ENCODE data around the gene REEP1.

REEP1 gene

DNA sequence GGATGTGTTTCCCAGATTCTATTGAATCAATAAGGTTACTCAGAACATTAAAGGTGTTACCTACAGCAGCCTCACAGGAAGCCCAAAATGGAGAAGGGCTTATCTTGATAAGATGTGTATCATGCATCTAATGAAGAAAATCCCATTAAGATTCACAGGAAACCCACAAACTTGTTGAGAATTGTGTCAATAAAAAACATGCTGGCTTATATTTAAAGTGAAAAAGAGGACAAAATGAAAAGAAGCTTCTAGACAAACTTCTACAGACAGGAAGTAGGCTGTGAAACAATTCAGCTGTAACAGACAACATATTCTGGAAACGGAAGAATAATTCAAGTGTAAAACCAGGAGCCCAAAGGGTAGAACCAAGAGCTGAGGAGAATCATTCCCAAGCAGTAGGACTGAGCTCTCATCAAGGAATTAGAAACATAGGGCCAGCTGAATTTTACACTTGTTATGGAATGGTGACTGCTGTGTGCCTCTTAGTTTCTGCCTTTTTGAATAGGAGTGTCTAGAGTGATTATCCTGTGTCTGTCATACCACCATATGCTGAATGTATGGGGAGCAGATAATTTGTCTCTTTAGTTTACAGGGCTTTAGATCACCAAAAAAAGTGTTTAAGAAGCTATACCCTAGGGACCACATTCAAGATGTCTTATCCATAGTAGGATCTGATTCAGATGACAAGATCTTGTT lies 151.8 kb downstream of the REEP1 start:
- no peak for DNase-seq (ENCODE audit: extremely low spot score)
- CTCF ChIA-PET: no interaction called here
- no peak for TF ChIP-seq ARNT (IDR thresholded peaks at IDR 0.05)
- TF ChIP-seq BHLHE40 (IDR thresholded peaks at IDR 0.05; ENCODE audit: borderline replicate concordance): no peak
- no peak for TF ChIP-seq ELF4 (IDR thresholded peaks at IDR 0.05)
- TF ChIP-seq, protein P1, sequence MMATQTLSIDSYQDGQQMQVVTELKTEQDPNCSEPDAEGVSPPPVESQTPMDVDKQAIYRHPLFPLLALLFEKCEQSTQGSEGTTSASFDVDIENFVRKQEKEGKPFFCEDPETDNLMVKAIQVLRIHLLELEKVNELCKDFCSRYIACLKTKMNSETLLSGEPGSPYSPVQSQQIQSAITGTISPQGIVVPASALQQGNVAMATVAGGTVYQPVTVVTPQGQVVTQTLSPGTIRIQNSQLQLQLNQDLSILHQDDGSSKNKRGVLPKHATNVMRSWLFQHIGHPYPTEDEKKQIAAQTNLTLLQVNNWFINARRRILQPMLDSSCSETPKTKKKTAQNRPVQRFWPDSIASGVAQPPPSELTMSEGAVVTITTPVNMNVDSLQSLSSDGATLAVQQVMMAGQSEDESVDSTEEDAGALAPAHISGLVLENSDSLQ (IDR thresholded peaks at IDR 0.05): no peak
- no peak for TF ChIP-seq FOXA1 (IDR thresholded peaks at IDR 0.05)
- no peak for TF ChIP-seq CTBP1 (IDR thresholded peaks at IDR 0.05; ENCODE audit: borderline replicate concordance)
- no peak for TF ChIP-seq FOXK2 (IDR thresholded peaks at IDR 0.05)
- no peak for TF ChIP-seq NFRKB (IDR thresholded peaks at IDR 0.05)
- TF ChIP-seq TARDBP (IDR thresholded peaks at IDR 0.05): no peak
- TF ChIP-seq FOXM1 (IDR thresholded peaks at IDR 0.05; ENCODE audit: borderline replicate concordance): no peak
- no peak for TF ChIP-seq HDGF (IDR thresholded peaks at IDR 0.05; ENCODE audit: borderline replicate concordance)
- no peak for TF ChIP-seq ZNF384 (IDR thresholded peaks at IDR 0.05)
- TF ChIP-seq L3MBTL2 (conservative IDR thresholded peaks at IDR 0.05): no peak
- no peak for TF ChIP-seq SUZ12 (IDR thresholded peaks at IDR 0.05)
- TF ChIP-seq SP1 (IDR thresholded peaks at IDR 0.05): no peak
- no peak for TF ChIP-seq LEF1 (IDR thresholded peaks at IDR 0.05; ENCODE audit: borderline replicate concordance)
- POLR2A ChIA-PET: interaction anchor here (2.3 to 4.9 kb wide), 2 partner anchors 9 to 14 kb away, joined by 5 to 40 read pairs; partner anchors contain the start of genes IMMT and MRPL35

DNA sequence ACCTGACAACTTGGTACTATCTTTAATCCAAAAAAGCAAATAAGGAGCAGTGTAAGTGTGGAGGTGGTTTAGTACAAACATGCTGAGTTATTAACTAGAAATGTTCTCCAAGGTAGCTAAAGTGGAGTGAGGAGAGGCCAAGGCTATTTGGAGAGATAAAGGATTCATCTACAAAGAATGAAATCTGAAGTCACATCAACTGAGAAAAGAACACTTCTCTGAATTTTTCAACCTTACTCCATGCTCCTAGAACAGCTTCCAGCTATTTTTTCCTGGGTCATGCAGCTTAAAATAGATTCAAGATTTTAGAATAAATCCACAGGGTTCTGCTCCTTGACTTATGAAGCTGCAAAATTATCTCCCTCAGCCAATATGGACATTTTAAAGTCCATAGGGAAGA lies 160.8 kb downstream of the REEP1 start:
- DNase-seq (ENCODE audit: extremely low spot score): no peak
- CTCF ChIA-PET: no interaction called here
- TF ChIP-seq SUZ12 (IDR thresholded peaks at IDR 0.05) (no peak), ARNT (IDR thresholded peaks at IDR 0.05) (no peak), CTBP1 (IDR thresholded peaks at IDR 0.05; ENCODE audit: borderline replicate concordance) (no peak), ZNF384 (IDR thresholded peaks at IDR 0.05) (no peak), FOXK2 (IDR thresholded peaks at IDR 0.05) (no peak), BHLHE40 (IDR thresholded peaks at IDR 0.05; ENCODE audit: borderline replicate concordance) (no peak), FOXA1 (IDR thresholded peaks at IDR 0.05) (no peak), TARDBP (IDR thresholded peaks at IDR 0.05) (no peak), L3MBTL2 (conservative IDR thresholded peaks at IDR 0.05) (no peak), NFRKB (IDR thresholded peaks at IDR 0.05) (no peak), SP1 (IDR thresholded peaks at IDR 0.05) (no peak), FOXM1 (IDR thresholded peaks at IDR 0.05; ENCODE audit: borderline replicate concordance) (no peak)
- TF ChIP-seq, protein P1 (IDR thresholded peaks at IDR 0.05): no peak
- POLR2A ChIA-PET: interaction anchor here (0.8 kb wide), 1 partner anchor 19 kb away, joined by 4 read pairs; the partner anchor contains the start of gene IMMT

DNA sequence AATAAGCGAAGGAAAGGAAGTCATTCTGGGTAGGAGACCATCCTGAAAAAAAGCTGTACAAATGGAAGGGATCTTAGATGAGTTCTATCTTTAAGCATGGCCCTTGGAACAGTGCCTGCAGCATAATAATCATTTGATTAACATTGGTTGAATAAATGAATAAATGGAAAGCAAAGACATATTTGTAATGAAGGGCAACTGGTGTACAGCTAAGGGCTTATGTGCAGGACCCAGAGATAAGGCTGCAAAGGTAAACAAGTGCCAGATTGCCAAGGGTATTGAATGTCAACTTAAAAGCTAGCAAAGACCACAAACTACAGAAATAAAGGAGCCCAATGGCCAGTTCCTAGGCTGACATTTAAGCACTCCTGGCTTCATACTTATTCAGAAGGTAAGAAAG lies 161.6 kb downstream of the REEP1 start:
- CTCF ChIA-PET: no interaction called here
- DNase-seq (ENCODE audit: extremely low spot score): no peak
- POLR2A ChIA-PET: no interaction called here
- TF ChIP-seq TARDBP (IDR thresholded peaks at IDR 0.05): no peak
- no peak for TF ChIP-seq LEF1 (IDR thresholded peaks at IDR 0.05; ENCODE audit: borderline replicate concordance)
- no peak for TF ChIP-seq ELF4 (IDR thresholded peaks at IDR 0.05)
- no peak for TF ChIP-seq NFRKB (IDR thresholded peaks at IDR 0.05)
- TF ChIP-seq ZNF384 (IDR thresholded peaks at IDR 0.05): no peak
- TF ChIP-seq CTBP1 (IDR thresholded peaks at IDR 0.05; ENCODE audit: borderline replicate concordance): no peak
- TF ChIP-seq HDGF (IDR thresholded peaks at IDR 0.05; ENCODE audit: borderline replicate concordance): no peak
- TF ChIP-seq ARNT (IDR thresholded peaks at IDR 0.05): no peak
- no peak for TF ChIP-seq SP1 (IDR thresholded peaks at IDR 0.05)
- no peak for TF ChIP-seq FOXM1 (IDR thresholded peaks at IDR 0.05; ENCODE audit: borderline replicate concordance)
- TF ChIP-seq BHLHE40 (IDR thresholded peaks at IDR 0.05; ENCODE audit: borderline replicate concordance): no peak
- TF ChIP-seq FOXA1 (IDR thresholded peaks at IDR 0.05): no peak
- TF ChIP-seq L3MBTL2 (conservative IDR thresholded peaks at IDR 0.05): no peak
- TF ChIP-seq FOXK2 (IDR thresholded peaks at IDR 0.05): no peak
- TF ChIP-seq, protein P1 (IDR thresholded peaks at IDR 0.05): no peak
- no peak for TF ChIP-seq SUZ12 (IDR thresholded peaks at IDR 0.05)

DNA sequence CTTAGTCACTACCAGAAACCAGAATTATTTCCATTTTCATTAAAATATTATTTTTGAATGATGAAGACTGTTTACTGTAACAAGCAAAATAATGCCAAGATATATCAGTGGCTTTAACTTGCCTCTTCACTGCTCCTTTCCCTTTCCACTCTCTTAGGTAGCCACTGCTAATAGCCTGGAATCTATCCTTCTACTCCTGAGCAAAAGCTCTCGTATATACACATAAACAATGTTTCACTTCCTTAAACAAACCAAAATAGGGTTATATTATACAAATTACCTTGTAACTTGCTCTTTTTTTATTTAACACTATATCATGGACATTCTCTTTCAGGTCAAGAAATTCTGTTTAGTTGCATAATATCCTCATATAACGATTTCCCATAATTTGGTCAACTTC lies 163.0 kb downstream of the REEP1 start:
- no peak for TF ChIP-seq BHLHE40 (IDR thresholded peaks at IDR 0.05; ENCODE audit: borderline replicate concordance)
- no peak for TF ChIP-seq TARDBP (IDR thresholded peaks at IDR 0.05)
- no peak for TF ChIP-seq LEF1 (IDR thresholded peaks at IDR 0.05; ENCODE audit: borderline replicate concordance)
- TF ChIP-seq L3MBTL2 (conservative IDR thresholded peaks at IDR 0.05): no peak
- TF ChIP-seq FOXK2 (IDR thresholded peaks at IDR 0.05): no peak
- no peak for TF ChIP-seq FOXM1 (IDR thresholded peaks at IDR 0.05; ENCODE audit: borderline replicate concordance)
- no peak for TF ChIP-seq SP1 (IDR thresholded peaks at IDR 0.05)
- POLR2A ChIA-PET: no interaction called here
- DNase-seq (ENCODE audit: extremely low spot score): no peak
- CTCF ChIA-PET: no interaction called here

DNA sequence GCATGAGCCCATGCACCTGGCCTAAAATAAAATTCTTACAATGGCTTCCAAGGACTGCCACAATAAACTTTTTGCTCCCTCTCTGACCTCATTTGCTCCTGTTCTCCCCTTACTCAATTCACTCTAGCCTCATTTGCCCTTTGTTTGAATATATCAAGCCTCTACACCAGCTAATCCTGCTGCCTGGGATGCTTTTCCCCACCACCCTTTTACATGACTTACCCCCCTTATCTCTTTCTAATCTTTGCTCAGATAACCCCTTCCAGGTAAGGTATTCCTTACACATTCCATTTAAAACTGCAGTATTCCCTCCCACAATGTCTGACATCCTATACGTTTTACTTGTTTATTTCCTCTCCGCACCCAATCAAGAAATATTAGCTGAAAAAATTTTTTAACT lies 164.8 kb downstream of the REEP1 start:
- TF ChIP-seq, protein P1 (IDR thresholded peaks at IDR 0.05): no peak
- TF ChIP-seq BHLHE40 (IDR thresholded peaks at IDR 0.05; ENCODE audit: borderline replicate concordance) (no peak), CTBP1 (IDR thresholded peaks at IDR 0.05; ENCODE audit: borderline replicate concordance) (no peak), TARDBP (IDR thresholded peaks at IDR 0.05) (no peak), LEF1 (IDR thresholded peaks at IDR 0.05; ENCODE audit: borderline replicate concordance) (no peak), ZNF384 (IDR thresholded peaks at IDR 0.05) (no peak), HDGF (IDR thresholded peaks at IDR 0.05; ENCODE audit: borderline replicate concordance) (no peak), ARNT (IDR thresholded peaks at IDR 0.05) (no peak), ELF4 (IDR thresholded peaks at IDR 0.05) (no peak), L3MBTL2 (conservative IDR thresholded peaks at IDR 0.05) (no peak), FOXA1 (IDR thresholded peaks at IDR 0.05) (no peak), FOXM1 (IDR thresholded peaks at IDR 0.05; ENCODE audit: borderline replicate concordance) (no peak), FOXK2 (IDR thresholded peaks at IDR 0.05) (no peak), NFRKB (IDR thresholded peaks at IDR 0.05) (no peak), SUZ12 (IDR thresholded peaks at IDR 0.05) (no peak), SP1 (IDR thresholded peaks at IDR 0.05) (no peak)
- no peak for DNase-seq (ENCODE audit: extremely low spot score)

More for the DNA sequence above, 164.8 kb downstream of the REEP1 start:
- ChIA-PET CTCF (no interaction called here), POLR2A (no interaction called here)

Data from HEK293T (cell line).